Measurements from ENCODE around the gene LRFN3.
"Not testable (repeated sequence)": the region's sequence is repeated elsewhere in the genome, so short reads cannot be mapped to it uniquely, and the experiment has no call there.

LRFN3 gene

DNA sequence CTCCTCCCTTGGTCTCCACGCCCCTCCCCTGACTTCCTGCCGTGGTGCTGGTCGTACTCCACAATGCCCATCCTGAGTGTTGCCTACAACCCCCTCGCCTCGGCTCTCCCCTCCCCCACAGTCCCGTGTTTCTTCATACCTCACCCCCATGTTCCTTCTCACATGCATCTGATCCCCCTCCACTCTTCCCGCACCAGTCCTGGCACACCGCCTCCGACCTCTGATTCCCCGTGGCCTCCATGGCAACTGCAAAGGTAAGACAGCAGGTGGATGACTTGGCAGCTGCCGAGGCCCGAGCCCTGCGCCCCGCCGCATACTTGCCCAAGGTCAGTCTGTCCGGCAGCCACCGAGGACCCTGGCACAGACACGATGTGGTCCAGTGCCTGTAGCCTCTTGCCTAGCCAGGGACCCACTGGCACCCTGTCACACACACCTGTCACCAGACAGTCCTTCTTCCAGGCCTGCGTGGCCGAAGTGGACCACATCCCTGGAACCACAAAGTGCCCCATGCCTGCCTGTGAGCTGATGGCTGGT lies 42.7 kb downstream of the LRFN3 start:
- no peak for DNase-seq

DNA sequence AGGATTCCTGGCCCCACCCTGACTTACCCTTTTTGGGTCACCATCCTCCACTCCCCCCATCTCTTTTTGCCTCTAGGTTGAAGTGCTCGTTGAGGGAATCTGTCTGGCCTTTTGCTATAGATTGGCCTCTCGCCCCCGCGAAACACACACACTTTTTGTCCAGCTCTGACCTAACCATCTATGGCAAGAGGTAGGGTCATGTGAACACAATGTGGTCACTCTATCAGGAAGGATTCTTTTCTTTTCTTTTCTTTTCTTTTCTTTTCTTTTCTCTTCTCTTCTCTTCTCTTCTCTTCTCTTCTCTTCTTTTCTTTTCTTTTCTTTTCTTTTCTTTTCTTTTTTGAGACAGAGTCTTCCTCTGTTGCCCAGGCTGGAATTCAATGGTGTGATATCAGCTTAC lies 44.8 kb downstream of the LRFN3 start:
- DNase-seq: not testable (repeated sequence)

DNA sequence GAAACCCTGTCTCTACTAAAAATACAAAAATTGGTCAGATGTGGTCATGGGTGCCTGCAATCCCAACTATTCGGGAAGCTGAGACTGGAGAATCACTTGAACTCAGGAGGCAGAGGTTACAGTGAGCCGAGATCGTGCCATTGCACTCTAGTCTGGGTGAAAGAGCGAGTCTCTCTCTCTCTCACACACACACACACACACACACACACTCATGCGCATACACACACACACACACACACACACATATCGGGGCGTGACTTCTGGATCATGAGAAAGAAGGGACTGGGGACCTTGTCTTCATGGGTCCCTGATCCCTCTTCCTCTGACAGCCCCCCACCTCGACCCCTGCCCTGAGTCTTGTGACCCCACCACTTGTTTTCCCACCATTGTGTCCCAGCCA lies 47.0 kb downstream of the LRFN3 start:
- DNase-seq: no peak

DNA sequence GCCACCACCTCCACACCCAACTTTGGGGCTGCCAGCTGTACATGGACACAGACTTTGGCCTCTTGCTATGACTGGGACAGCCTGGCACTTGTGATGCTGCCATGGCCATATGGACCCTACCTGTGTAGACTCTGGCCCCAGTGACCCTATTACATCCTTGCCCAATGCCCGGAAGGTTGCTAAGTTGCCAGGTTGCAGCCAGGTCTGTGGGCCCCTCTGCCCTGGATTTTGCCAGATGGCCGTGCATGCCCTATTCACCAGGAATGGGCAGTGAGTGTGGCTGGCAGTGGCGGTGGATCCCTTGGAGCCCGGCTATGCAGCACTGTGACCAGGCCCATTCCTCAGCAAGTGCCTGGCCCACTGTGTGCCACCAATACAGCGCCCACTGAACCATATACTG lies 49.9 kb downstream of the LRFN3 start:
- DNase-seq: no peak

DNA sequence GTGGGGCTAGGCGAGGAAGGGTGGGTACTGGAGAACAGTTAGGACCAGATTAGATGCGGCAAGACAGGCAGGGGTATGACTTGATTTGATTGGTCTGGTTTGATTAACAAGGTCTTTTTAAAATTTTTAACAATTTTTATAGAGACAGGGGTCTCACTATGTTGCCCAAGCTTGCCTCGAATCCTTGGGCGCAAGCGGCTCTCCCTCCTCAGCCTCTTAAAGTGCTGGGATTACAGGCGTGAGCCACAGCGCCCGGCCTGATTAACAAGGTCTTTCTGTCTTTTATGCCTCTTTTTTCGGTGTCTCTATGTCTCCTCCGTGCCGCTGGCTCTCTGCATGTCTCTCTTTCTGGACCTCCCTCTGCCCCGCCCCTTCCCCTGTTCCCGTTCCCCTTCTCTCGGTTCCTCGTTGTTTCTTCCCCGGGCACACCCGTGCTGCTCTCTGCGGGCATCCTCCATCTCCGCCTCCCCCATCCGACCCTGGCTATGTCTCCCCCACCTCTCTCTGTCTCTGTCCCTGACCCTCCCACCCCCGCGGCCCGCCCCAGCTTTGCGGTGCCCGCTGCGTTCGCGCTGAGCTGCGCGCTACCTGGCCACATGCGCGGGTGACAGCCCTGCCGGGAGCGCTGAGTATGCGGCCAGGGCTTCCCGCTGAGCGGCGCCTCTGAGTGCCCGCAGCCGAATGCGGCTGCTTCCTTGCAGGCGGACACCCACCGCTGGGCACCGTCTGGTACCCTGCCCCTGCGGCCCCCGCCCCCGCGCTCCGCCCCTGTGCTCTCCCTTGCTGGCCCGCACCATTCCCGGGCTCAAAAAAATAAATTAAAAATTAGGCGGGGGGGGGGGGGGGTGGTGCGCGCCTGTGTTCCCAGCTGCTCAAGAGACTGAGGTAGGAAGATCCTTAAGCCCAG lies 50.7 kb downstream of the LRFN3 start:
- DNase-seq: peak; percentile 28 to 48

DNA sequence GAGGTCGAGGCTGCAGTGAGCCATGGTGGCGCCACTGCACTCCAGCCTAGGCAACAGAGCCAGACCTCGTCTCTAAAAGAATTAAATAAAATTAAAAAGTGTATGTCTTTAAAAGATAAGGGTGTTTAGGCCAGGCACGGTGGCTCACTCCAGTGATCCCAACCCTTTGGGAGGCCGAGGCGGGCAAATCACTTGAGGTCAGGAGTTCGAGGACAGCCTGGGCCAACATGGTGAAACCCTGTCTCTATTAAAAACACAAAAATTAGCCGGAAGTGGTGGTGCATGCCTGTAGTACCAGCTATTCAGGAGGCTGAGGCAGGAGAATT lies 51.4 kb downstream of the LRFN3 start:
- no peak for DNase-seq

DNA sequence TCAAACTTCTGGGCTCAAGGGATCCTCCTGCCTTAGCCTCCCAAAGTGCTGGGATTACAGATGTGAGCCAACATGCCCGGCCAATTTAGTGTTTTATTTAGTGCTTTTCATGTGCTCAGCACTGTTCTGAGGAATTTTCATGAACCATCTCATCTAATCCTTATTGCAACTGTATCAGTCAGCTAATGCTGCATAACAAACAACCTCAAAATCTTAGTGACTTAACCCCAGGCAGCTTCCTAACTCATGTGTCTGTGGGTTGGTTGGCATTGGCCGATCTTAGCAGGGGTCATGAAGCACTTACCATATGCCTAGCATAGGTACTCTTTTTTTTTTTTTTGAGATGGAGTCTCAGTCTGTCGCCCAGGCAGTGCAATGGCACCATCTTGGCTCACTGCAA lies 52.6 kb downstream of the LRFN3 start:
- DNase-seq: no peak

DNA sequence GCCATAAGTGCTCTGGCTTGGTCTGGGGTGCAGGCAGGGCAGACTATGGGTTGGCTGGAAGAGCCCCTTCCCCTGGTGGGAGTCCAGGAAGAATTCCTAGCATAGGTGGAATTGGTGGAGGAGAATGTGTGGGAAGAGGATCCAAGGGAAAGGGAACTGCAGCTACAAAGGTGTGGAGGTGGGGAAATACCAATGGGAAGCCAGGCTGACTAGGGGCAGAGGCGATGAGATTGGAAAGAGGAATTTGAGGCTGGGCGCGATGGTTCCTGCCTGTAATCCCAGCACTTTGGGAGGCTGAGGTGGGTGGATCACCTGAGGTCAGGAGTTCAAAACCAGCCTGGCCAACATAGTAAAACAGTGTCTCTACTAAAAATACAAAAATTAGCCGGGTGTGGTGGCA lies 54.0 kb downstream of the LRFN3 start:
- DNase-seq: no peak

DNA sequence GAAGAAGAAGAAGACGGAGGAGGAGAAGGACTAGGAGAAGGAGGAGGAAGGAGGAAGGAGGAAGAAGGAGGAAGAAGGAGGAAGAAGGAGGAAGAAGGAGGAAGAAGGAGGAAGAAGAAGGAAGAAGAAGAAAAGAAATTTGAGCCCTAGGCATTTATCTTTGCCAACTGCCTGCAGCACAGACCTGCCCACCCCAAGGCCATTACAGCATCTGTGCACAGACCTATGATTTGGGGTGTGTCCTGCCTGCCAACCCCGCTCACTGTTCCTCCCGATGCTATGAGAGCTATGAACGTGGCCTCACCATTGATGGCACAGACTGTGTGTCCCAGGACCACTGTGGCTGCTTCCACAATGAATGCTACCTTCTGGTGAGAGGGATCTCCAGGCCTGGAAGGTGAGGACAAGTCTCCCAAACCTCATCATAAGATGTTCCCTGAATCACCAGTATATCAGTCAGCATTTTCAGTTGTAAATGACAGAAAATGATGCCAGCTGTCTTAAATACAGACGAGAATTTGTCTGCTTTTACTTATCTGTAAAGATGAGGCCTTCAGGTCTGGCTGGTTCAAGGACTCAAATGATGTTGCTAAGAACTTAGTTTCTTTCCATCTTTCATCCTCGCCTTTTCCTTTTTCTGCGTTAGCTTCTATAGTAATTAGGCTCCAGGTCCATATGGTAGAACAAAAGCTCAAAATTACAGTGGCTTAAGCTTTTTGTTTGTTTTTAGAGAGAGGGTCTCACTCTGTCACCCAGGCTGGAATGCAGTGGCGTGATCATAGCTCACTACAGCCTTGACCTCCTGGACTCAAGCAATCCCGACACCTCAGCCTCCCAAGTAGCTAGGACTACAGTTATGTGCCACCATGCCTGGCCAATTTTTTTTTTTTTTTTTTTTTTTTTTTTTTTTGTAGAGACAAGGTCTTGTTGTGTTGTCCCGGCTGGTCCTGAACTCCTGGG lies 54.9 kb downstream of the LRFN3 start:
- DNase-seq: no peak

DNA sequence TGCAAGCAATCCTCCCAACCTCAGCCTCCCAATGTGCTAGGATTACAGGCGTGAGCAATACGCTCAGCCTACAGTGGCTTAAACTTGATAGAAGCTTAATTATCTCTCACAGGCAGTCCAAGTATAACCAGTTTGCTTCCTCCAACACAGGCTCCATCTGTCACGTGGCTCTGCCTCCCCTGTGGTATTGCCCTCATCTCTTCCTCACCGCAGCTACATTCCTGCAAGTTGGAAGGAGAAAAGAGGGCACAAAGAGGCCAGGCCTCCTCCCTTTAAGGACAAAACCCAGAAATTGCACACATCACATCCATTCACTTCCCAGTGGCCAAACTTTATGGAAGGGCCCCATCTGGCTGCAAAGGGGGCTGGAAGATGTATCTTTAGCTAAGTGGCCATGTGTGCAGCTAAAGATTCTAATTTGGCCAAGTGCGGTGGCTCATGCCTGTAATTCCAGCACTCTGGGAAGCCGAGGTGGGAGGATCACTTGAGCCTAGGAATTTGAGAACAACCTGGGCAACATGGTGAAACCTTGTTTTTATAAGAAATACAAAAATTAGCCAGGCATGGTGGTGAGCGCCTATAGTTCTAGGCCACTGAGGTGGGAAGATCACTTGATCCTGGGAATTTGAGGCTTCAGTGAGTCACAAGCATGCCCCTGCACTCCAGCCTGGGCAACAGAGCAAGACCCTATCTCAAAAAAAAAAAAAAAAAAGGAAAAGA lies 55.7 kb downstream of the LRFN3 start:
- no peak for DNase-seq

DNA sequence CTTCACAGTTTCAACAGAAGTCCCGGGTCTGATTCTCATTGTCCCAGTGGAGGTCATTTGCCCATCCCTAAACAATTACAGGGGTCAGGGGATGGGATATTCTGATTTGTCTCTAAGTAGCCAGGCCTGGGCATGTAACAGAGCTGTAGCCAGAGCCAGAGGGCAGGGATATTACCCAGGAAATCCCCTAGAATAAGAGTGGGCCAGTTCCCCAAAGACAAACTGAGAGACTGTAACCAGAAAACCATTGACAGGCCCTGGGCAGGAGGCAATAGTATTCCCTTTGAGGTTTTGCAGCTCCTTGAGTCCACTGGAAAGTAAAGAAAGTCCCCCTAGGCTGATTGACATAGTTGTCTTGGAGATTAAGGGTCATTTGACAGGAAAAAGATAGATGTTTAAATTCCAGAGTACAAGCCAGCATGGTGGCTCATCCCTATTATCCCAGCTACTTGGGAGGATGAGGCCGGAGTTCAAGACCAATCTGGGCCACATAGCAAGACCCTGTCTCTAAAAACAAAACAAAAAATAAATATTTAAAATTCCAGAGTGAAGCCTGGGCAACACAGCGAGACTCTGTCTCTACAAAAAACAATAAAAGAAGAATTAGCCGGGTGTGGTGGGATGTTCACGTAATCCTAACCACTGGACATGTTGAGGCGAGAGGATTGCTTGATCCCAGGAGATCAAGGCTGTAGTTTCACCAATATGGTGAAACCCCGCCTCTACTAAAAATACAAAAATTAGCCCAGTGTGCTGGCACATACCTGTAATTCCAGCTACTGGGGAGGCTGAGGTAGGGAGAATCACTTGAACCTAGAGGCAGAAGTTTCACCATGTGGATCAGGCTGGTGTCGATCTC lies 57.0 kb downstream of the LRFN3 start:
- no peak for DNase-seq

DNA sequence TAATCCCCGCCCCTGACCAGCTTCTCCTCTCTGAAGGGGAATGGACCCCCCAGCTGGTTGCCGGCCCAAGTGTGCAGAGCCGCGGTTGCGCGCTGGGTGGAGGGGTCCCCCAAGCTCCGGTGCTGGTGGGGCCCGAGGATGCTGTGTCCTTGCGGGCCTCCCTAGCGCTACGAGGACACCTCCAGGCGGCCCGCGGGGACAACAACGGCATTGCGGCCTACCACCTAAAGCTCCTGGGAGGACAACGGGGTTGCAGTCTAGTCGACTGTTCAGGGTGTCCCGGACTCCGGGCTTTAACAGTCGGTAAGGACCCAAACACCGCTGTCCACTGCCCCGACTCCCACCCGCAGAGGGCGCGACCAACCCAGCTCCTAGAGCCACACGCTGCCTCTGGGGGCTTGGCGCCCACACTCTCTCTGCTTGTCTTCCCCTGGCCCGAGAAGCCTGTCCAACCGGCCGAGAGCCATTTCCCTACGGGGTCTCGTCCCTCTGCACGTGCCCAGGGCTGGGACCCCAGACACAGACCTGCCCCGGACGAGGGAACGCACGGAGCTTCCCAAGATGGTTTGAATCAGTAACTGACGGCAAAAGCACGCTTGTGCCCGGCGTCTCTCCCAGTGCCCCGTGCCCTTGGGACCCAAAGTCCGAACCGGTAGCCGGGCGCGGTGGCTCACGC lies 57.9 kb downstream of the LRFN3 start:
- DNase-seq: no peak

Data from stimulated activated CD4-positive, alpha-beta T cell treated with anti-CD3 and anti-CD28 coated beads, Interleukin-2, amount 100 ng/mL, for 24 hours (primary cell).